Activated CD4-positive, alpha-beta T cell treated with anti-CD3 and anti-CD28 coated beads for 24 hours (primary cell): Measurements from ENCODE around the gene ALDH5A1.
A peak's percentile ranks its signal among the peaks of the same experiment; 100 is the strongest.
"Not testable (repeated sequence)": the region's sequence is repeated elsewhere in the genome, so short reads cannot be mapped to it uniquely, and the experiment has no call there.

Experiments used
- DNase-seq, 2 donors: peaks; one replicate each; pipeline ENCODE4 v3.0.0-alpha.2; 2020; ENCODE audit warnings: low read depth in 2 of 2

ALDH5A1 gene

DNA sequence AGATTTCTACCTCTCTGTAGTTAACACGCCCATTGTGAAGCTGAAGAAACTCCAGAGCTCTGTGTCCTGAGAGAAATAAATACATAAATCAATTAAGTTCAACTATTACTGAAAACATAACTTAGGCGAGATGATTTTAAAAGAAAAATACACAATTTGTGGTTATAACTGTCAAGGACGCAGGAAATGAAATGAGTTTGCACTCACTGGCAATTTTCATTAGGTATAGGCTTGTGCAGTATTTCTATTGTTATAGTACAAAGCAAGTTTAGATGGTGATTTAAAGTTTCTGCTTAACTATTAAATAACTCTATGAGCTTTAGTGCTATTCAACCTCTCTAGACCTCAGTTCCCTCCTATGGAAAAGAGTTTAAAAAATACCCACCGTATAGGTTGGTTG, 8.7 kb upstream of the ALDH5A1 start:
- no peak for DNase-seq

DNA sequence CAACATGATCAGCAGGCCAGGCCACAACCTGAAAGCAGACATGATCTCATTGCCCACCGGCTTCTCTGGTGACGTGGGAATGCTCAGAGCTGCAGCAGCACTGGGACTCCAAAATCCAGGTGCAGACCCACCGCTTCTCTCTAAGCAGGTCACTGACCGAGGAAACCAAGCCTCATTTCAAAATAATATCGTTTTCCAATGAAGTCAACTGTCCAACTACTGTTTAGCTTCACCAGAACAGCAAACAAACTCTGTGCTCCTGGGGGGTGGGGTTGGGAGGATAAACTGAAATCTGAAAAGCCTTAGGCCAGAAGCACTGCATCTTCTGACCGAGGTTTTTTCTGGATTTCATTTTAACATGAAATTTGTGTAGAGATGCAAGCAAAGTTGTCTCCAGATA, 5.3 kb upstream of the ALDH5A1 start, which contains the start of gene GPLD1:
Gene GPLD1, minus strand, starts transcription at position 109 of the 400 bp plus-strand sequence. Its CDS starts 67 bp downstream, at position 42.
- no peak for DNase-seq

DNA sequence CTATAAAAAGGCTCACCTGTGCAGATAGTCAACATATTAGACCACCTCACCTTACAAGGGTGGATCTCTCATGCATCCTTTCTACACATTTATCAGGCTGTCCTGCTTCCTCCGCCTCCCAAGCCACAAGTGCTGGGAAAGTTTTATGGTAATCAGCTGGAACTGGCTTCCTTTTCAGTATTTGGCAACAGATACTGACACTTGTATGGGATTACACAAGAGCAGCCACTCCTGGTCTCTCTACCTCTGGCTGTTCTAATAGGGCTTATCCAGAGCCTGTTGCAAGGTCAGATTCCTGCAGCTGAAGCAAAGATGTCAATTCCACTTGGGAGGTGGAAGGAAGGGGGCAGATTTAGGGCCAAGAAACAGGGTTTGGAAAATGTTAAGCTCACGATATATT, 4.9 kb upstream of the ALDH5A1 start:
- no peak for DNase-seq

DNA sequence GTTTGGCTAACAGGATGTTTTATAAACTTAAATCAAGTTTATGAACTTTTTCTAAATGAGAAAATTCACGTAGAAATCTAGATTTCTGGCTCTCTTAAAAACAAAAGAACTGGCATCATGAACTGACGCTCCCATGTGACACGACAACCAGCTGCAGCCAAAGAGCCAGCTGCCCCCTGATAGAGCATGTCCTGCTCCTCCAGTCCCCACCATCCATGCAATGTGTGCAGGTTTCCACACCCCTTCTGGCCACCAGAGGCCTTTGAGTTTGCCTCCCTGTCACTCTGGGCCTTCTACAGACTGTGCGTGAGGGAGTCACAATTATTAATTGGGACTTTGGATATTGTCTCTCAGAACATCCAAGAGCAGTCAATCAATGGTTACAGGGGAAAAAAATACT, 3.8 kb upstream of the ALDH5A1 start:
- no peak for DNase-seq

DNA sequence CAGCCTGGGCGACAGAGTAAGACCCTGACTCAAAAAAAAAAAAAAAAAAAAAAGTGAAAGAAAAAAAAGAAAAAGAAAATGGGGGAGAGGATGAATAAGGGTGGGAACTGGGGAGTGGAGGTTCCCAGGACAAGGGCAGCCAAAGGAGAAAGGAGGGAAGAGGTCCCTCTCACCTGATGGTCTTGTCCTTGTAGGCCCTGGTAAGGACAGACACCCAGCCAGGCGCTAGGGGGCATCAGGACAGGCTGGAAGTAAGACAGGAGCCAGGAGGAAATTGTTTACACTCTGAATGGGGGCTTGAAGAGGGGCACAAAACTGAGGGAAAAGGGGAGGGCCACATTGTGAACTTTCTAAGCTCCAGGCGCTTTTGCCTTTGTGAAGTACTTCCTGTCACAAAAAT, 2.3 kb upstream of the ALDH5A1 start:
- DNase-seq: no peak

DNA sequence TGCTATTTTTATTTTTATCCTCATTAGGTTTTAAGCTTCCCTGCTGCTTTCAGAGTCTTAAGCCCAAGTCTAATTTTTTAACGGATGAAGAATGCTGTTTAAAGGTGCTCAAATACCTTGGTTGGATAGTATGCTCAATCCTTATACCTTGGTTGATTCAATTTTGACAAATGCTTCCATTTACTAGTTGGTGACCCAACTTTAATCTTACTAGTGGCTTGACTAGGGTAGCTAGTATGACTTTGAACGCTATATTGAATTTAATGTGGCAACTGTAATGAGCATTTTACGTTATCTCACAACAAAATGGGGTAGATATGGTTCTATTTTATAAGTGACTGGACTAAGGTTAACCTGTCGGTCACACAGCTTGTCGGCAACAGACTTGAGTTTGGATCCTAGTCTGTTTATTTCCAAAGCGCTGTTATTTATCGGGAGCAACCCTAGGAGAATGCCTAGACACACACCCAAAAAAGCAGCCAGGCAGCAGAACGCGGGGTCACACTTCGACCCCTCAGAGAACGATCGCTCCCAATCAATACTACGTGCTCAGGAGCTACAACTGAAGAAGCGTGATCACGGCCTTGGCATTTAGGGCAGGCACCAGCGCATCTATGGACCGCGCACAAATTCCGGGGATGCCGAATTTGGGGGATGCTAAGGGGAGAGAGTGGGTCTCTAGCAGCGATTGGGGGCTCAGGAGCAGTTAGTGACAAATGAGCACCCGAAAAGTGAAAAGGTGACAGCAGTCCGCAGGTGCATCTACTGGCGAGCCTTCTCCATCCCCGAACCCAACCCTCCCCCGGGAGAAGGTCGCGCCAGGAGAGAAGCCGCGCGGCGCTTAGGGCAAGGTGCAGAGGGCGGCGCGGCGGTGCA, 586 bp upstream of the ALDH5A1 start:
- no peak for DNase-seq

DNA sequence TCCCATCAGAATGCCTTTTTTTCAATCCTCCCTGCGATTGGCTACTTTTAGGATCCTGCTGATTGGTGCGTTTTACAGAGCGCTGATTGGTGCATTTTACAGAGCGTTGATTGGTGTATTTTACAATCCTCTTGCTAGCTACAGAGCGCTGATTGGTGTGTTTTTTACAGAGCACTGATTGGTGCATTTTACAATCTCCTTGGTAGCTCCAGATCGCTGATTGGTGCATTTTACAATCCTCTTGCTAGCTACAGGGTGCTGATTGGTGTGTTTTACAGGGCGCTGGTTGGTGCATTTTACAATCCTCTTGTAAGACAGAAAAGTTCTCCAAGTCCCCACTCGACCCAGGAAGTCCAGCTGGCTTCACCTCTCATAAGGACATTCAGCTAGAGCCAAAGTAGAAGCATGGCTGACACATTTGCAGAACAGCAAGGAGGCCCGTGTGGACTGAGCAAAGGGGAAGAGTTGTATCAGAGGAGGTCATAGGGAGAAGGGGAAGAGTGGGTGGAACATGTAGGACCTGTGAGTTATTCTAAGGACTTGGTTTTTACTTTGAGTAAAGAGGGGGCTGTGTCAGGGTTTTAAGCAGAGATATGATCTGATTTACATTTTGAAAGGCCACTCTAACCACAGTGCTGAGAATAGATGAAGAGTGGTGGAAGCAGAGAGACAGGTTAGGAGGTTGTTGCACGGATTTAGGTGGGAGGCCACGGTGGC, 2.6 kb downstream of the ALDH5A1 start:
- DNase-seq: no peak

DNA sequence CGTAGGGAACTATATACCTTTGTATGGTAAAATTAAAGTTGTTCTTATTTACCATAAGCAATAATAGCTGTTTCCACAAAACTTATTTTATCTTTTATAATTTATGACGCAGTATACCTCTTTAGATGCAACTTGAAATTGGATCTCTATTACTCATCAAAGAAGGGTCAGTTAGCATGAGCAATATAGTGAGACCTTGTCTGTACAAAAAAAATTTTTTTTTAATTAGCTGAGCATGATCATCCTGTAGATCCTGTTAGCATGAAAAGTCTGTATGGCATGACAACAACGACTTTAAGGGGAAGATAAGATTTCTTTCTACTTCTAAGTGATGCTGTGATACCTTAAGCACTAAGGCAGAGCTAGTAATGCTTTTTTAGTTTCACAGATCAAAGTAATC, 5.9 kb downstream of the ALDH5A1 start:
- no peak for DNase-seq

DNA sequence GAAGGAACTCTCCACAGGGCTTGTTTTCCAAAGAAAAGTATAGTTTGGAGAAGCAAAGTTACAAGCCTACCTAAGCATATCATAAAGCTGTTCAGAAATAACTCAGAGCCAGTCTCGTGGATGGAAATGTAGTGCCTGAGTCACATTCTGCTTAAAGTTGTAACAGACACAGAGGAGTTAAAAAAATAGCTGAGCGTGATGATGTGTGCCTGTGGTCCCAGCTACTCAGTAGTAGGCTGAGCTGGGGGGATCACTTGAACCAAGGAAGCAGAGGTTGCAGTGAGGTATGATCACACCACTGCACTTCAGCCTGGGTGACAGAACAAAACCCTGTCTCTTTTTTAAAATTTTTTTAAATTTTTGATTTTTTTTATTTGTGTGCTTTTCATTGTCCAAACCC, 6.6 kb downstream of the ALDH5A1 start:
- no peak for DNase-seq

DNA sequence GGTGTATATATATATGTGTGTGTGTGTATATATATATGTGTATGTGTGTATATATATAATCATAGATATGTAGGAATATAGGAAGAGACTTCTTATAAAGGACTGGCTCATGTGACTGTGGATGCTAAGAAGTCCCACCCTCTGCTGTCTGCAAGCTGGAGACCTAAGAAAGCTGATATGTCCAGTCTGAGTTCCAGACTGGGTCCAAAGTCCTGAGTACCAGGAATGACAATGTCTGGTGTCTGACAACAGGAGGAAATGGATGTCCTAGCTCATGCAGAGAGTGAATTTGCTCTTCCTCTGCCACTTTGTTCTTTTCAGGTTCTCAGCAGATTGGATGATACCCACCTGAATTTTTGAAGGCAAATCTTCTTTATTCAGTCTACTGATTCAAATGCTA, 7.1 kb downstream of the ALDH5A1 start:
- no peak for DNase-seq

DNA sequence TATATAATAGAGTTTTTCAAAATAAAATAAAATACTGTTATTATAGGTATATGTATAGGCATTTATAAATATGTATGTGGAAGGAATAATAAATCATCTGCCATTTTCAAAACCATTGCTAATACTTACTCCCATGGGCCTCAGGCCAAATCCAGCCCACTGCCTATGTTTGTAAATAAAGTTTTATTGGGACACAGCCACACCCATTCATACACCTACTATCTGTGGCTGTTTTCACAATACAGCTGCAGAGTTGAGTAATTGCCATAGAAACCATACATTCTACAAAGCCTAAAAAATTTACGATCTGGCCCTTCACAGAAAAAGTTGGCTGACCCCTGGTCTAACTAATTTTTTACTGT, 9.5 kb downstream of the ALDH5A1 start:
- no peak for DNase-seq

DNA sequence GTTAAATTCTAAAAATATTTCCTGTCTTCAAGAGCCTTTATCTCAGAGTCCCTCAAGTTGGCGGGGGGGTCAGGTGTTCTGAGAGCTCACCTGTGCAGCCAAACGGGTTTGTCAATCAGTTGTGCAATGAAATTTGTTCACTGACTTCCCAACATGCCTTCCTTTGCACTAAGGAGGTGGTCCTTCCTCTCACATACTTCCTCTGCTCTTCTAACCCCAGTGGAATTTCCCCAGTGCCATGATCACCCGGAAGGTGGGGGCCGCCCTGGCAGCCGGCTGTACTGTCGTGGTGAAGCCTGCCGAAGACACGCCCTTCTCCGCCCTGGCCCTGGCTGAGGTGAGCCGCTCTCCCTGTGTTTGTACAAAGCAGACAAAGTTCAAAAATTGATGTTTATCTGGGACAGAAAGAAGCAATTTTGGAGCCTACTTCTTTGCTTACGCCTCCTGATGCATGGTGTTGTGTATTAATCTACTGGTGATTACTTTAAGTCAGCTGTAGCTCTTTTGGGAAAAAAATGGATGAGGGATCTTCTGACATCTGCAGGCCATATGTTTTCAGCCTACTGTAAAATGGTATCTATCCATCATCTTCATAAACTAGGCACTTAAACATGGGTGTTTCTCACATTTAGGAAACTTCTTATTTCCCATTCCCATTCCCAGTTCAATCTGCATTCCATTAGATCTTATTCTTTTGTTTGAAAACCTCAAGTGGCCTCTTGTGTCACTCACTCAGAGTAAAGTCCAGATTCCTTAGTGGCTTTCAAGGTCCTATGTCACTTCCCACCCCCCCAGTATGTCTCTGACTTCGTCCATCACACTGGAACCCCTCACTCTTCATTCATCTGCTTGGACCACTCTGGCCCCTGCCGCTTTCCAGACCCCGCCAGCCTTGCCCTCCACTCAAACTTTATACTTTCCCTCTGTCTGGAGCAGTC, 10.1 kb downstream of the ALDH5A1 start:
- no peak for DNase-seq

DNA sequence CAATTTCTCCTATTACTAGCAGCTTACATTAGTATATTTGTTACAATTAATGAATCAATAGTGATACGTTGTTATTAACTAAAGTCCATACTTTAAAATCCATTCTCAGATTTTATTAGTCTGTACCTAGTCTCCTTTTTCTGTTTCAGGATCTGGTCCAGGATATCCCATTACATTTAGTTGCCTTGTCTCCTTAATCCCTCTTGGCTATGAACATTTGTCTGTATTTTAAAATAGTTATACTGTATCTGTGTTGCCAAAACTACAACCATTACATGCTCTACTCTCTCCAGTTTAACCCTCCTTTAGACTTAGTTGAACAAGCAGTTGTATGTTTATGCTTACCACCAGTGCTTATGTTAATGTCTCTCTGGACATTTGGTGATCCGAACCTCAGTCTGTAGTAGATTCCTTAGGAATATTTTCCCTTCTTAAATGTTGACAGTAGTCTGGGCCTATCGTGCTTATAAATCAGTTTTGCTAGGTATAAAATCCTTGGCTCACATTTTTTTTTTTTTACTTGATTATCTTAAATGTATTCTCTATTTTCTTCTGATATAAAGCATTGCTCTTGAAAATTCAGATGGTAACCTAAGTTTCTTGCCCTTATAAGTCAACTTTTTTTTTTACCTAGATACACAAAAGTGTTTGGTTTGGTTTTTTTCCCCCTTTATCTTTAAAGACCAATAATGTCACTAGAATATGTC, 12.2 kb downstream of the ALDH5A1 start:
- no peak for DNase-seq

DNA sequence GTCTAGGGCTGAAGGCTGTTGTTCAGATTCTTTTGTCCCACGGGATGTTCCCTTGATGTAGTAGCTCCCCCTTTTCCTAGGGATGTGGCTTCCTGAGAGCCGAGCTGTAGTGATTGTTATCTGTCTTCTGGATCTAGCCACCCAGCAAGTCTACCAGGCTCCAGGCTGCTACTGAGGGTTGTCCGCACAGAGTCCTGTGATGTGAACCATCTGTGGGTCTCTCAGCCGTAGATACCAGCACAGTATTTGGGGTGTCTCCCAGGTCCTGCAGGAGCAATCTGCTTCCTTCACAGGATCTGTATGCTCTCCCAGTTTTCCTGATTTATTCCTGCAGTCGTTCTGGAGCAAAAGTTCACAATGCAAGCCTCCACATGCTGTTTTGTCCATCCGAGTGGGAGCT, 17.2 kb downstream of the ALDH5A1 start:
- not testable (repeated sequence) for DNase-seq

DNA sequence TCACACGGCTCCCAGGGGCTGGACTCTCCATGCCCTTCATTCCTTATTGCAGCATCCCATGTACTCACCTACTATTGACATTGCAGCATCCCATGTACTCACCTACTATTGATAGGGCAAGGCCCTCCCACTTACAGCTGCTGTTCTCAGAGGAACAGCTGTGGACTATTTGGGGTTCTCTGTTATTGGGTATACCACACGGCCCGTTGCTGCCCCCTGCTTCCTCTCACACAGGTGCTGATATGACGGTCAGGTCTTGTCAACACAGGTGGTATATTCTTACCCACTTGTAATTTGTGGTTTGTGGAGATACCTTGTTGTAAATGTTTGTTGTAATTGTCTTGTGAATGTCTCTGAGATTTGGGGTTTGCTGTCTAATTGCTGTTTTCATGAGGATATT, 18.8 kb downstream of the ALDH5A1 start:
- DNase-seq: no peak

DNA sequence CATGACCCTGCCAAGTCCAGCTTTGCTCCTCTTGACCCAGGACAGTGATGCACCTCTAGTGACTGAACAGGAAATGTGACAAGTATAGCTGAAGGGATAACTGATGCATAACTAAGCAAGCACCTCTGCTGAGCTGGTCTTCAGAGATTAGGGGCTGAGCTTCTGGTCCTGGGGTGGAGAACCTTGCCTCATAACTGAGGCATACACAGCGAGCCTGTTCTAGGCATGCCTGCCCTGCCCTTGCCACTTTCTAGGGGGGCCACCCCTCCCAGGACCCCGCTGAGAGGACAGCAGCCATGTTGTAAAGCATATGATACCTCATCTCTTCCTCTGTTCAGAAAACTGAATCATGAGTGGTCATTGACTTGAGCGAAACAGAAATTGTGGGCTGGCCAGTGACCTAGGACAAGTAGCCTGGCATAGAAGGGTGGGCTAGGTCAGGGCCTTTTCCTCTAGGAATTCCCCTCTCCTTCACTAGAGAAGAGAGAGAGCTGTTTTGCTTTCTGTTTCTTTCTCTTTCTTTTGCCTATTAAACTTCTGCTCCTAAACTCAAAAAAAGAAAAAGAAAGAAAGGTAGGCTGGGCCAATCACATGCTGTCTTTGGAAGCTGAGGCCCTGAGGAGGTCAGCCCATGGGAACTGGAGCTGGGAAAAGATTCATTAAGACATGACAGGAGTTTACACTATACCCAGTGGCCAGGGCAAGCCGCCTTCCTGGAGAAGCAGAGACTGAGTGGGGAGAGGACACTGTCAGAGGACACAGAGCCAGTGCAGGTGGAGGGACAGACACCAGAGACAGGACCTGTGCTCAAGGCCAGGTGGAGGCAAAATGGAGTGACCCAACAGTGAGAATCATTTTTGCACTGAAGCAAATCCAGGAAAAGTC, 23.1 kb downstream of the ALDH5A1 start:
- no peak for DNase-seq

DNA sequence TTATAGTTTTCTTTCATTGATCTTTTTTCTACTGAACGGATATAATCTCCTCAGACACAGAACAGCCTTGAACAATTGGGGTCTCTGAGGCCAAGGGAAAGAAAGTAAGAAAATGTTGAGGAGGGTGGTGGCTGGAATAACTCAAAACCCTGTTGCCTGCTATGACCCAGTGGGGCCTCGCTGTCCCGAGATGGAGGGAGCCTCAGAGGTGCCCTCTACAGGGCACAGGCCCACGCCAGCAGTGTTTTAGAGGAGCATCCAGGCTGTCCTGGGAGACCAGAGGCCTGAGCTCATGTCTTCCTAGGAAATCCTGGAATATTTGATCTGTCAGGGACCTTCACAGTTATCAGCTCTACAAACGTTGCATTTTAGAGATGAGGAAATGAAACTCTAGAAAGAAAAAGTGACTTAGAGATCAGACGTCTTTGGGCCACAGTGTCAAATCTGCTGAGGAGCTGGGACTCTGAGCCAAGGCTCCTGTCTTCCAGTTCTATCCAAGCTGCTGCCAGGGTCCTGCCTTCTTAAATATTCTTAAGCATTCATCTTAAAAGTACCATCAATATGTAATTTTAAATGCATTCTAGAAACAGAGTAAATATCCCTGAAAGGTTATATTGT, 26.3 kb downstream of the ALDH5A1 start:
- DNase-seq: peak in 1 of 2 donors; percentile 17

DNA sequence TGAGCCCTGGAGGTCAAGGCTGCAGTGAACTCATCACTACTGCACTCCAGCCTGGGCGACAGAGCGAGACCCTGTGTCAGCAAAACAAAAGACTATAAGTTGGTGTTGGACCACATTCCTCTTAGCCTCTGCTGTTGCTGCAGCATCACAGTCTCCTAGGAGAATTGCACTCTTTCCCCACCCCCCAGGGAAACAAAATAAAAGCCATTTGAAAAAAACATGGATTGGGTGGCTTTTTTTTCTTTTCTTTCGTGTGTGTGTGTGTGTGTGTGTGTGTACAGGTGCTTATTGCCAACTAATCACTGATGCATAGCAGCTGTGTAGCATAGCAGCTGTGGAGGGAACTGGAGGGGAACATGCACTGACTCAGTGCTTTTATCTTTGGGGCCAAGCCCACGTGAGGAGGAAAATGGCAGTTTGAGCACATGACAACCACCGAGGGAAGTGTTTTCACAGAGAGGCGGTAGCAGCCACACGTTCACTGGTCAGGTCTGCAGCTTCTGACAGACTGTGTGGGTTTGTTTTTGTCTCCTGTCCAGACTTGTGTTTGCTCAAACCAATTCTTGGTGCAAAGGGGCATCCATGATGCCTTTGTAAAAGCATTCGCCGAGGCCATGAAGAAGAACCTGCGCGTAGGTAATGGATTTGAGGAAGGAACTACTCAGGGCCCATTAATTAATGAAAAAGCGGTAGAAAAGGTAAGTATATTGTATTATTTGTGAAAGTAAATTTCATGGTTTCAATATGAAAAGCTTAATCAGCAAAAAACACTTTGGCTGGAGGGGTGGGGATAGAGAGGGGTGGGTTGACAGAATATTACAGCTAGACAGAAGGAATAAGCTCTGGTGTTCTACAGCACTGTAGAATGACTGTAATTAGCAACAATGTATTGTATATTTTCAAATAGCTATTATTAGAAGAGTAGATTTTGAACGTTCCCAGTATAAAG, 27.7 kb downstream of the ALDH5A1 start:
- DNase-seq: no peak

DNA sequence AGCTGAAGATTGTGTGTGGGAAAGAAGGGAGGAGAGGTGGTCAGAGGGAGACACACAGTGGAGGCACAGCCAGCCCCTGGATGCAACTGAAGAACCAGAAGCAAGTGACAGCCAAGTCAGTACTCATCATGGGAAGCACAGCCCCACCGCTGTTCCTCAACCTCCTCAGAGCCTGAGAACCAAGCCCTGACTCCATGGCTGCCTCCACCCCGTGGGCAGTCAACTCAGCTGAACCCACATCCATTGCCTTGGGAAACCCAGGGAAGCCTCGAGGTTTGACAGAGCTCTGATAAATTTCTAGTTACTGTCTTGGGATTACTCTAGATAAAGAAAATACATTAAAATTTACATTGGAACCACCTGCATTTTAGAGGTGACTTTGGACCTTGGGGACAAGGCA, 29.6 kb downstream of the ALDH5A1 start:
- DNase-seq: no peak
